A549 (cell line): ENCODE measurements around the gene ZNF655. TPM values are rescaled to one million over a fixed set of nuclear protein-coding genes. Genes with fewer than 3 reads are reported as not detected.

ENCODE experiments used
- ATAC-seq, 2 experiments: fragments of 200-7000 bp in 1 of 2; fragments of >200 bp in 1 of 2; cut with Nextera tagmentation in 1 of 2; cut with Tn5 transposase in 1 of 2; 3 replicates each; pipeline versions ENCODE4 v1.8.0 to v1.9.1; 2018 to 2020; ENCODE audit warnings: mild to moderate bottlenecking in 1 of 2, moderate library complexity in 1 of 2
- CTCF ChIA-PET: fragments of 300-600 bp; sonication (Branson Sonifier 250); formaldehyde crosslinking; extraction: SDS; loops from one replicate; lab custom pipeline; 2021; ENCODE audit warnings: antibody characterized with exemption, inconsistent platforms; lab: Yijun Ruan, JAX
- POLR2A ChIA-PET: fragments of 350-600 bp; formaldehyde crosslinking; extraction: SDS; loops from one replicate; lab custom pipeline; 2021; ENCODE audit warnings: antibody characterized with exemption, inconsistent platforms; lab: Yijun Ruan, JAX
- DNase-seq, 2 experiments: peaks; one replicate each; pipeline versions ENCODE4 v3.0.0 to v3.0.0-alpha.2; 2011 to 2016; ENCODE audit warnings: low read depth in 1 of 2, low spot score in 1 of 2
- FAIRE-seq: peaks from 2 replicates; lab custom pipeline; 2011; peaks lifted over from hg19 to GRCh38; lab: Jason Lieb, UNC
- H3K27ac ChIP-seq, 2 experiments: fragments of >200 bp; sonication (Bioruptor Twin); formaldehyde crosslinking; 3 replicates each; pipeline ENCODE4 v1.5.1; 2016 to 2017
- H3K4me1 ChIP-seq: fragments of >200 bp; sonication (Bioruptor Twin); formaldehyde crosslinking; 3 replicates; pipeline ENCODE4 v1.6.1; 2016
- H3K4me2 ChIP-seq: fragments of >200 bp; sonication (Bioruptor Twin); formaldehyde crosslinking; 3 replicates; pipeline ENCODE4 v1.6.1; 2016
- H3K4me3 ChIP-seq: fragments of >200 bp; sonication (Bioruptor Twin); formaldehyde crosslinking; 3 replicates; pipeline ENCODE4 v1.5.1; 2016
- H3K9me3 ChIP-seq: fragments of >200 bp; sonication (Bioruptor Twin); formaldehyde crosslinking; 3 replicates; pipeline ENCODE4 v1.6.1; 2016
- CBX8 ChIP-seq: fragments of 200-600 bp; sonication (generic); IDR thresholded peaks from 2 replicates; pipeline ENCODE4 v1.6.1; 2016
- CEBPB ChIP-seq, 2 experiments: fragments of >200 bp in 1 of 2; sonication (Bioruptor Twin) in 1 of 2; formaldehyde crosslinking in 1 of 2; IDR thresholded peaks; 2 replicates each; pipeline ENCODE4 v1.6.1; 2012 to 2016
- CHD4 ChIP-seq: fragments of 200-600 bp; sonication (generic); IDR thresholded peaks from 2 replicates; pipeline ENCODE4 v1.6.1; 2016; ENCODE audit warnings: antibody characterized with exemption, mild to moderate bottlenecking, borderline replicate concordance
- CTCF ChIP-seq: fragments of >200 bp; sonication (Bioruptor Twin); formaldehyde crosslinking; IDR thresholded peaks from 3 replicates; pipeline ENCODE4 v1.5.1; 2016
- EHF ChIP-seq: fragments of 250-450 bp; sonication (Bioruptor Pico); IDR thresholded peaks from 2 replicates; pipeline ENCODE4 v1.5.0; 2020; ENCODE audit warnings: mild to moderate bottlenecking
- FOSL2 ChIP-seq, 2 experiments: fragments of 450-650 bp in 1 of 2; fragments of >200 bp in 1 of 2; sonication (Bioruptor Twin) in 1 of 2; formaldehyde crosslinking; IDR thresholded peaks; 2 replicates each; pipeline versions ENCODE4 v1.5.0 to v1.6.1; 2016 to 2020; ENCODE audit warnings: mild to moderate bottlenecking in 1 of 2, moderate library complexity in 1 of 2
- GATA3 ChIP-seq: IDR thresholded peaks from 2 replicates; pipeline ENCODE4 v1.6.1; 2012; ENCODE audit warnings: borderline replicate concordance
- HDAC2 ChIP-seq: fragments of 200-600 bp; sonication (generic); IDR thresholded peaks from 2 replicates; pipeline ENCODE4 v1.6.1; 2016
- HOXB5 ChIP-seq: fragments of 250-450 bp; sonication (Bioruptor Pico); IDR thresholded peaks from 2 replicates; pipeline ENCODE4 v1.5.0; 2020; ENCODE audit warnings: mild to moderate bottlenecking, moderate library complexity
- JUN ChIP-seq, 2 experiments: fragments of >200 bp; sonication (Bioruptor Twin); formaldehyde crosslinking; IDR thresholded peaks; 2 replicates in 1 of 2; 3 replicates in 1 of 2; pipeline ENCODE4 v1.6.1; 2016 to 2017
- MAZ ChIP-seq: fragments of 150-350 bp; IDR thresholded peaks from 2 replicates; pipeline ENCODE4 v1.6.1; 2014; ENCODE audit warnings: antibody characterized with exemption, low read depth, low read length, borderline replicate concordance
- MYC ChIP-seq: IDR thresholded peaks from 2 replicates; pipeline ENCODE4 v1.6.1; 2012; ENCODE audit warnings: mild to moderate bottlenecking, inconsistent platforms, low read length, improper control_type of control experiment, borderline replicate concordance
- PHF8 ChIP-seq: fragments of 200-600 bp; sonication (generic); IDR thresholded peaks from 2 replicates; pipeline ENCODE4 v1.6.1; 2016; ENCODE audit warnings: low read depth, mild to moderate bottlenecking, antibody characterized with exemption, moderate library complexity, borderline replicate concordance
- POLR2A ChIP-seq: IDR thresholded peaks from 2 replicates; pipeline ENCODE4 v1.6.1; 2012; ENCODE audit warnings: mild to moderate bottlenecking, low read length
- TFCP2L1 ChIP-seq: fragments of 250-450 bp; sonication (Bioruptor Pico); IDR thresholded peaks from 2 replicates; pipeline ENCODE4 v1.5.0; 2021; ENCODE audit warnings: mild to moderate bottlenecking
- ZSCAN20 ChIP-seq: fragments of 250-450 bp; sonication (Bioruptor Pico); IDR thresholded peaks from 2 replicates; pipeline ENCODE4 v1.8.0; 2022; ENCODE audit warnings: mild to moderate bottlenecking, moderate library complexity
- WGBS: methylation state at CpG from one replicate; pipeline ENCODE4 v1.1.6; 2017; ENCODE audit errors: missing lambda C conversion rate; 5-methylcytosine and 5-hydroxymethylcytosine counted together
- polyA plus RNA-seq, 4 experiments: library from polyadenylated mRNA; depleted of rRNA in 3 of 4; stranded (reverse); fragments of >200 nt; fragmentation: RNase III in 1 of 4; extraction: RNeasy Plus Mini Kit Qiagen cat#74134 plus additional on column Dnase treatment in 1 of 4; gene quantifications; 2 replicates in 3 of 4; 3 replicates in 1 of 4; pipeline ENCODE4 v1.2.3, GENCODE V29; 2011 to 2017
- TF ChIP-seq, protein P1 (sequence below): fragments of >200 bp; sonication (Bioruptor Twin); formaldehyde crosslinking; IDR thresholded peaks from 3 replicates; pipeline ENCODE4 v1.6.1; 2016
- TF ChIP-seq, protein P2 (sequence below): fragments of 150-350 bp; IDR thresholded peaks from 2 replicates; pipeline ENCODE4 v1.6.1; 2014; ENCODE audit warnings: low read depth, mild to moderate bottlenecking, low read length

Gene ZNF655
- polyA plus RNA-seq, 2 of the 4 experiments (the other 2 are of a cell fraction): 56.5 to 85.1 TPM

GRCh38 chr7:99624484-99624883 is 66.0 kb downstream of the ZNF655 start:
- Histone ChIP-seq H3K9me3 (no peaks in the 10 kb centered on the region), H3K4me2 (no peak overlapping the region), H3K4me3 (no peak overlapping the region), H3K27ac (no peak overlapping the region), H3K4me1 (no peaks in the 10 kb centered on the region)
- no peak for FAIRE-seq
- DNase-seq: no peak
- ATAC-seq: no peak
- CTCF ChIA-PET: interaction anchor here (0.6 to 1.9 kb wide), 3 partner anchors 9 to 364 kb away, joined by 3 to 9 read pairs (median 4); no protein-coding TSS in a partner anchor
- POLR2A ChIA-PET: no interaction called here
- no peak for TF ChIP-seq HDAC2
- TF ChIP-seq POLR2A: no peak
- TF ChIP-seq, all 56 proteins: peak for 0
- WGBS: 94% methylated on average over 16 of the region's 16 CpGs

GRCh38 chr7:99625321-99625720 is 66.9 kb downstream of the ZNF655 start:
- 83% methylated on average over 5 of the region's 5 CpGs for WGBS
- no peak overlapping the region for H3K4me3 ChIP-seq
- ChIA-PET POLR2A (no interaction called here), CTCF (interaction anchor here (1.9 kb wide), 1 partner anchor 9 kb away, joined by 9 read pairs; no protein-coding TSS in a partner anchor)
- H3K4me1 ChIP-seq: no peaks in the 10 kb centered on the region
- H3K4me2 ChIP-seq: no peak overlapping the region
- DNase-seq: no peak
- TF ChIP-seq CHD4 (no peak), CTCF (no peak), ZSCAN20 (CRISPR knock-in tag) (no peak), TFCP2L1 (CRISPR knock-in tag) (no peak), JUN (IDR thresholded peaks at IDR 0.05) (no peak), MAZ (no peak), GATA3 (no peak), CBX8 (no peak), PHF8 (no peak), MYC (no peak), HOXB5 (no peak)
- TF ChIP-seq, protein P1, sequence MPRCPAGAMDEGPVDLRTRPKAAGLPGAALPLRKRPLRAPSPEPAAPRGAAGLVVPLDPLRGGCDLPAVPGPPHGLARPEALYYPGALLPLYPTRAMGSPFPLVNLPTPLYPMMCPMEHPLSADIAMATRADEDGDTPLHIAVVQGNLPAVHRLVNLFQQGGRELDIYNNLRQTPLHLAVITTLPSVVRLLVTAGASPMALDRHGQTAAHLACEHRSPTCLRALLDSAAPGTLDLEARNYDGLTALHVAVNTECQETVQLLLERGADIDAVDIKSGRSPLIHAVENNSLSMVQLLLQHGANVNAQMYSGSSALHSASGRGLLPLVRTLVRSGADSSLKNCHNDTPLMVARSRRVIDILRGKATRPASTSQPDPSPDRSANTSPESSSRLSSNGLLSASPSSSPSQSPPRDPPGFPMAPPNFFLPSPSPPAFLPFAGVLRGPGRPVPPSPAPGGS: no peak
- no peak overlapping the region for H3K27ac ChIP-seq
- no peaks in the 10 kb centered on the region for H3K9me3 ChIP-seq
- FAIRE-seq: no peak
- no peak for ATAC-seq

DNA sequence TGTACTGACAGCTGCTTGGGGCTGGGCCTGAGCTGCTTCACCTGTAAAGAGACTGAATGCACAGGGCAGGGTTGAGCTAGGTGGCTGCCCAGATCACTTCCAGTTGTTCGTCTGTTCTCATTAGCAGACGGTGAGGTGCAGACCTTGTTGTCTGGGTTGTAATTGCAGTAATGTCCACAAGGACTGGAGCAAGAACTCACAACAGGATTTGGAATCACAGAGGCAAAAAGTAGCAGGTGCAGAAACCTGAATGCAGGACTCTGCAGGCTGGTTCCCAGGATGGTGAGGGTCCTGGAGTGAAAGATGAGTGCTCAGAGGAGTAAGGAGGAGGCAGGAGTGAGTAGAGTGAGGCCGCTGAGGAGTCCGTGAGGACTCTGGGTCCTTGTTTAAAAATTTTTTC is 67.5 kb downstream of the ZNF655 start:
- H3K4me3 ChIP-seq: no peak overlapping the region
- no peaks in the 10 kb centered on the region for H3K4me1 ChIP-seq
- TF ChIP-seq EHF (CRISPR knock-in tag) (no peak), TFCP2L1 (CRISPR knock-in tag) (no peak), FOSL2 (IDR thresholded peaks at IDR 0.05) (no peak), FOSL2 (CRISPR knock-in tag; IDR thresholded peaks at IDR 0.05) (no peak), MYC (no peak), CEBPB (IDR thresholded peaks at IDR 0.05) (no peak)
- TF ChIP-seq, protein P2, sequence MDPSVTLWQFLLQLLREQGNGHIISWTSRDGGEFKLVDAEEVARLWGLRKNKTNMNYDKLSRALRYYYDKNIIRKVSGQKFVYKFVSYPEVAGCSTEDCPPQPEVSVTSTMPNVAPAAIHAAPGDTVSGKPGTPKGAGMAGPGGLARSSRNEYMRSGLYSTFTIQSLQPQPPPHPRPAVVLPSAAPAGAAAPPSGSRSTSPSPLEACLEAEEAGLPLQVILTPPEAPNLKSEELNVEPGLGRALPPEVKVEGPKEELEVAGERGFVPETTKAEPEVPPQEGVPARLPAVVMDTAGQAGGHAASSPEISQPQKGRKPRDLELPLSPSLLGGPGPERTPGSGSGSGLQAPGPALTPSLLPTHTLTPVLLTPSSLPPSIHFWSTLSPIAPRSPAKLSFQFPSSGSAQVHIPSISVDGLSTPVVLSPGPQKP: no peak
- H3K9me3 ChIP-seq: no peaks in the 10 kb centered on the region
- ChIA-PET POLR2A (no interaction called here), CTCF (interaction anchor here (2.0 kb wide), 1 partner anchor 10 kb away, joined by 4 read pairs; no protein-coding TSS in a partner anchor)
- 92% methylated on average over 4 of the region's 4 CpGs for WGBS
- no peak overlapping the region for H3K4me2 ChIP-seq
- FAIRE-seq (no peak), ATAC-seq (no peak; a peak in 1 of 6 replicates), DNase-seq (no peak)
- H3K27ac ChIP-seq: no peak overlapping the region

Other genes with a start within 250 kb of the ZNF655 start
- gene ARPC1A, start 232.7 kb upstream of the ZNF655 start, polyA plus RNA-seq (2011; rRNA removed): 120 TPM in 2 replicates
- gene ARPC1A, start 232.7 kb upstream of the ZNF655 start, polyA plus RNA-seq (2017; fragmentation: RNase III; extraction: RNeasy Plus Mini Kit Qiagen cat#74134 plus additional on column Dnase treatment): 116 to 127 TPM (median 121 TPM) in 3 replicates
- 141 and 197 TPM in 2 replicates for gene ARPC1B, start 183.9 kb upstream of the ZNF655 start, polyA plus RNA-seq (2011; rRNA removed)
- gene ARPC1B, start 183.9 kb upstream of the ZNF655 start, polyA plus RNA-seq (2017; fragmentation: RNase III; extraction: RNeasy Plus Mini Kit Qiagen cat#74134 plus additional on column Dnase treatment): 272 to 302 TPM (median 294 TPM) in 3 replicates
- gene PDAP1, start 150.0 kb upstream of the ZNF655 start, polyA plus RNA-seq (2011; rRNA removed): 42.4 and 81.8 TPM in 2 replicates
- gene PDAP1, start 150.0 kb upstream of the ZNF655 start, polyA plus RNA-seq (2017; fragmentation: RNase III; extraction: RNeasy Plus Mini Kit Qiagen cat#74134 plus additional on column Dnase treatment): 334 to 347 TPM (median 343 TPM) in 3 replicates
- gene BUD31, start 149.7 kb upstream of the ZNF655 start, polyA plus RNA-seq (2011; rRNA removed): 81.7 and 96.5 TPM in 2 replicates
- 97.0 to 105 TPM (median 105 TPM) in 3 replicates for gene BUD31, start 149.7 kb upstream of the ZNF655 start, polyA plus RNA-seq (2017; fragmentation: RNase III; extraction: RNeasy Plus Mini Kit Qiagen cat#74134 plus additional on column Dnase treatment)
- 3.9 and 5.1 TPM in 2 replicates for gene PTCD1, start 119.8 kb upstream of the ZNF655 start, polyA plus RNA-seq (2011; rRNA removed)
- gene PTCD1, start 119.8 kb upstream of the ZNF655 start, polyA plus RNA-seq (2017; fragmentation: RNase III; extraction: RNeasy Plus Mini Kit Qiagen cat#74134 plus additional on column Dnase treatment): 5.4 to 6.3 TPM (median 5.5 TPM) in 3 replicates
- gene CPSF4, start 119.7 kb upstream of the ZNF655 start, polyA plus RNA-seq (2011; rRNA removed): 28.7 and 31.3 TPM in 2 replicates
- gene CPSF4, start 119.7 kb upstream of the ZNF655 start, polyA plus RNA-seq (2017; fragmentation: RNase III; extraction: RNeasy Plus Mini Kit Qiagen cat#74134 plus additional on column Dnase treatment): 34.1 to 39.1 TPM (median 35.6 TPM) in 3 replicates
- gene ATP5MF, start 92.5 kb upstream of the ZNF655 start, polyA plus RNA-seq (2011; rRNA removed): 632 and 723 TPM in 2 replicates
- 1,491 to 1,707 TPM (median 1,548 TPM) in 3 replicates for gene ATP5MF, start 92.5 kb upstream of the ZNF655 start, polyA plus RNA-seq (2017; fragmentation: RNase III; extraction: RNeasy Plus Mini Kit Qiagen cat#74134 plus additional on column Dnase treatment)
- 11.6 and 12.6 TPM in 2 replicates for gene ZNF789, start 85.8 kb upstream of the ZNF655 start, polyA plus RNA-seq (2011; rRNA removed)
- gene ZNF789, start 85.8 kb upstream of the ZNF655 start, polyA plus RNA-seq (2017; fragmentation: RNase III; extraction: RNeasy Plus Mini Kit Qiagen cat#74134 plus additional on column Dnase treatment): 7.5 to 8.8 TPM (median 7.7 TPM) in 3 replicates
- 12.8 and 13.9 TPM in 2 replicates for gene ZNF394, start 58.4 kb upstream of the ZNF655 start, polyA plus RNA-seq (2011; rRNA removed)
- gene ZNF394, start 58.4 kb upstream of the ZNF655 start, polyA plus RNA-seq (2017; fragmentation: RNase III; extraction: RNeasy Plus Mini Kit Qiagen cat#74134 plus additional on column Dnase treatment): 12.2 to 14.9 TPM (median 13.6 TPM) in 3 replicates
- 14.1 and 15.7 TPM in 2 replicates for gene ZKSCAN5, start 54.0 kb upstream of the ZNF655 start, polyA plus RNA-seq (2011; rRNA removed)
- 7.2 to 8.3 TPM (median 8.2 TPM) in 3 replicates for gene ZKSCAN5, start 54.0 kb upstream of the ZNF655 start, polyA plus RNA-seq (2017; fragmentation: RNase III; extraction: RNeasy Plus Mini Kit Qiagen cat#74134 plus additional on column Dnase treatment)
- 7.5 and 9.8 TPM in 2 replicates for gene FAM200A, start 6.5 kb upstream of the ZNF655 start, polyA plus RNA-seq (2011; rRNA removed)
- gene FAM200A, start 6.5 kb upstream of the ZNF655 start, polyA plus RNA-seq (2017; fragmentation: RNase III; extraction: RNeasy Plus Mini Kit Qiagen cat#74134 plus additional on column Dnase treatment): 5.3 to 6.1 TPM (median 5.9 TPM) in 3 replicates
- gene TMEM225B, start 39.6 kb downstream of the ZNF655 start, polyA plus RNA-seq (2011; rRNA removed): 5.4 and 7.7 TPM in 2 replicates
- gene TMEM225B, start 39.6 kb downstream of the ZNF655 start, polyA plus RNA-seq (2017; fragmentation: RNase III; extraction: RNeasy Plus Mini Kit Qiagen cat#74134 plus additional on column Dnase treatment): 0.59 to 0.70 TPM (median 0.59 TPM) in 3 replicates
- gene ZSCAN25, start 58.3 kb downstream of the ZNF655 start, polyA plus RNA-seq (2011; rRNA removed): 9.3 and 10.1 TPM in 2 replicates
- 6.3 to 7.5 TPM (median 6.4 TPM) in 3 replicates for gene ZSCAN25, start 58.3 kb downstream of the ZNF655 start, polyA plus RNA-seq (2017; fragmentation: RNase III; extraction: RNeasy Plus Mini Kit Qiagen cat#74134 plus additional on column Dnase treatment)
- gene CYP3A5, start 121.4 kb downstream of the ZNF655 start, polyA plus RNA-seq (2011; rRNA removed): 9.7 and 12.2 TPM in 2 replicates
- 2.2 to 2.3 TPM (median 2.3 TPM) in 3 replicates for gene CYP3A5, start 121.4 kb downstream of the ZNF655 start, polyA plus RNA-seq (2017; fragmentation: RNase III; extraction: RNeasy Plus Mini Kit Qiagen cat#74134 plus additional on column Dnase treatment)
- gene CYP3A7, start 176.6 kb downstream of the ZNF655 start, polyA plus RNA-seq (2011; rRNA removed): 0.16 and 0.34 TPM in 2 replicates
- 0.14 TPM in 1 of 3 replicates, not detected in the others for gene CYP3A7, start 176.6 kb downstream of the ZNF655 start, polyA plus RNA-seq (2017; fragmentation: RNase III; extraction: RNeasy Plus Mini Kit Qiagen cat#74134 plus additional on column Dnase treatment)
- gene CYP3A4, start 225.5 kb downstream of the ZNF655 start, polyA plus RNA-seq (2011; rRNA removed): not detected in 2 replicates
- 0.03 TPM in 1 of 3 replicates, not detected in the others for gene CYP3A4, start 225.5 kb downstream of the ZNF655 start, polyA plus RNA-seq (2017; fragmentation: RNase III; extraction: RNeasy Plus Mini Kit Qiagen cat#74134 plus additional on column Dnase treatment)